ENCODE measurements around the gene POLR3F.

POLR3F gene

GRCh38 chr20:18436847-18437246 lies 30.3 kb upstream of the POLR3F start:
- TF ChIP-seq CTCF (IDR thresholded peaks at IDR 0.05; ENCODE audit: low read depth, low read length): no peak
- H3K4me3 ChIP-seq (ENCODE audit: low read depth, low read length): no peak overlapping the region

- no peak for TF ChIP-seq CTCF (IDR thresholded peaks at IDR 0.05; ENCODE audit: low read depth, low read length)
- H3K4me3 ChIP-seq (ENCODE audit: low read depth, low read length): no peak overlapping the region
Observed at GRCh38 chr20:18440403-18440802, 26.8 kb upstream of the POLR3F start.

- no peak for TF ChIP-seq CTCF (IDR thresholded peaks at IDR 0.05; ENCODE audit: low read depth, low read length)
- H3K4me3 ChIP-seq (ENCODE audit: low read depth, low read length): no peak overlapping the region
Observed at GRCh38 chr20:18443886-18444285, 23.3 kb upstream of the POLR3F start.

GRCh38 chr20:18456600-18456999 lies 10.6 kb upstream of the POLR3F start:
- no peak for TF ChIP-seq CTCF (IDR thresholded peaks at IDR 0.05; ENCODE audit: low read depth, low read length)

GRCh38 chr20:18465536-18466200 lies 1.5 kb upstream of the POLR3F start:
- peak overlapping the region; percentile 100 for H3K4me3 ChIP-seq (ENCODE audit: low read depth, low read length)
- no peak for TF ChIP-seq CTCF (IDR thresholded peaks at IDR 0.05; ENCODE audit: low read depth, low read length)

More at GRCh38 chr20:18456600-18456999, 10.6 kb upstream of the POLR3F start:
- no peak overlapping the region for H3K4me3 ChIP-seq (ENCODE audit: low read depth, low read length)

- no peak for TF ChIP-seq CTCF (IDR thresholded peaks at IDR 0.05; ENCODE audit: low read depth, low read length)
- peak overlapping the region; percentile 100 for H3K4me3 ChIP-seq (ENCODE audit: low read depth, low read length)
Observed at GRCh38 chr20:18466574-18466893, 656 bp upstream of the POLR3F start.

GRCh38 chr20:18477218-18477617 lies 10.0 kb downstream of the POLR3F start:
- TF ChIP-seq CTCF (IDR thresholded peaks at IDR 0.05; ENCODE audit: low read depth, low read length): no peak

More at GRCh38 chr20:18477218-18477617, 10.0 kb downstream of the POLR3F start:
- no peak overlapping the region for H3K4me3 ChIP-seq (ENCODE audit: low read depth, low read length)
